Measurements from ENCODE around the gene IL3RA. TPM values are rescaled to one million over a fixed set of nuclear protein-coding genes. Genes with fewer than 3 reads are reported as not detected.

The IL3RA gene
- total and polyA plus RNA-seq, 2 experiments from 2014 or later, result 0.86 TPM; not detected in 1

- no peak for TF ChIP-seq CREB1 (CRISPR knock-in tag; IDR thresholded peaks at IDR 0.05; ENCODE audit: low read depth)
- no peak for TF ChIP-seq POLR2AphosphoS5 (IDR thresholded peaks at IDR 0.05; ENCODE audit: low read depth)
- no peak for TF ChIP-seq ZNF114 (CRISPR knock-in tag; IDR thresholded peaks at IDR 0.05)
Observed at GRCh38 chrX:1313788-1314187, 22.8 kb upstream of the IL3RA start (continued).

- Histone ChIP-seq H3F3A (replicated peaks; ENCODE audit: low read depth) (no peaks in the 10 kb centered on the region), H2AFZ (no peak overlapping the region), H3K9me2 (ENCODE audit: insufficient read depth) (no peaks in the 10 kb centered on the region), H3K36me3 (ENCODE audit: insufficient read depth) (no peaks in the 10 kb centered on the region), H3K4me3 (no peak overlapping the region), H3K4me2 (no peak overlapping the region), H3K79me2 (replicated peaks; ENCODE audit: insufficient read depth) (no peaks in the 10 kb centered on the region), H4K20me1 (replicated peaks; ENCODE audit: insufficient read depth) (no peaks in the 10 kb centered on the region), H3K27ac (ENCODE audit: low read depth) (no peak overlapping the region), H3K4me1 (ENCODE audit: insufficient read depth) (no peaks in the 10 kb centered on the region), H3K27me3 (ENCODE audit: insufficient read depth) (no peaks in the 10 kb centered on the region)
- no peak for TF ChIP-seq ZNF462 (CRISPR knock-in tag; IDR thresholded peaks at IDR 0.05)
- Mint-ChIP-seq H3K27ac (no peak overlapping the region), H3K4me3 (no peak overlapping the region), H3K36me3 (ENCODE audit: low read depth) (peaks cover 24% of the 10 kb centered on the region), H3K4me1 (no peaks in the 10 kb centered on the region), H3K9me3 (peaks cover 83% of the 10 kb centered on the region), H3K27me3 (ENCODE audit: insufficient read depth, low read depth, poor library complexity) (peaks cover 9% of the 10 kb centered on the region)
- DNase-seq (ENCODE audit: low spot score), result no peak
- ATAC-seq, result no peak
Observed at GRCh38 chrX:1316527-1316926, 20.1 kb upstream of the IL3RA start.

GRCh38 chrX:1321674-1322073, 14.9 kb upstream of the IL3RA start:
- no peak overlapping the region for H3K4me3 Mint-ChIP-seq
- Histone ChIP-seq H3K4me3 (no peak overlapping the region), H3K27ac (ENCODE audit: low read depth) (no peak overlapping the region), H3K27me3 (ENCODE audit: insufficient read depth) (no peaks in the 10 kb centered on the region), H4K20me1 (replicated peaks; ENCODE audit: insufficient read depth) (no peaks in the 10 kb centered on the region), H3K79me2 (replicated peaks; ENCODE audit: insufficient read depth) (no peaks in the 10 kb centered on the region), H3K9me2 (ENCODE audit: insufficient read depth) (no peaks in the 10 kb centered on the region), H3K4me1 (ENCODE audit: insufficient read depth) (no peaks in the 10 kb centered on the region), H3K4me2 (no peak overlapping the region), H2AFZ (no peak overlapping the region; the same call in 1 of the 2 replicates), H3F3A (replicated peaks; ENCODE audit: low read depth) (peaks cover 11% of the 10 kb centered on the region), H3K36me3 (ENCODE audit: insufficient read depth) (no peaks in the 10 kb centered on the region)
- no peak for DNase-seq (ENCODE audit: low spot score)
- H3K27me3 Mint-ChIP-seq (ENCODE audit: insufficient read depth, low read depth, poor library complexity), result peaks cover 17% of the 10 kb centered on the region
- no peaks in the 10 kb centered on the region for H3K4me1 Mint-ChIP-seq
- H3K9me3 Mint-ChIP-seq, result peaks cover 80% of the 10 kb centered on the region
- H3K27ac Mint-ChIP-seq, result no peak overlapping the region
- H3K36me3 Mint-ChIP-seq (ENCODE audit: low read depth), result peaks cover 25% of the 10 kb centered on the region
- ATAC-seq, result no peak
- no peak for TF ChIP-seq ZNF462 (CRISPR knock-in tag; IDR thresholded peaks at IDR 0.05)
- no peak for TF ChIP-seq EZH2 (IDR thresholded peaks at IDR 0.05; ENCODE audit: low read depth, unreplicated experiment)
- TF ChIP-seq CREB1 (CRISPR knock-in tag; IDR thresholded peaks at IDR 0.05; ENCODE audit: low read depth), result no peak
